Epidermal melanocyte (primary cell): ENCODE results near the gene WRAP73.

Experiments used
- DNase-seq: peaks from one replicate; pipeline ENCODE4 v3.0.0; 2011; ENCODE audit warnings: low spot score; ENCODE audit not compliant: insufficient read length

Gene WRAP73

DNA sequence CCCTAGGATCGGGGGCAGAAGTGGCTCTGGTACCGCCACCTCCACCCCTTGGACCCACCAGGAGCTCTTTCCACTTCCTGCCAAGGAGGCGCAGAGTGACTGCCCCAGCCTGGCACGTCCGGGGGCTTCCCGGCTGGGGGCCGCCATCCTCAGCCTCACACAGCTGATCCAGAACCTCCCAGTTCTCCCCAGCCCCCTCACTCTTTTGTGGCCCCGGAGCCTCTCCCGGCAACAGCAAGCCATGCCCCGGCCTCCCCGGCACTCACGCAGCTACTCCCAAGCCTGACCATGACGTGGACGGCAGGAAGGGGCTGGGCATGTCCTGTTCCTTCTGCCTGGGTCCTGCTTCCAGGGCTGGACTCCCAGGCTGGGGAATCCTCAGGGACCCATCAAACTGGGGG lies 19.5 kb upstream of the WRAP73 start:
- DNase-seq = no peak

DNA sequence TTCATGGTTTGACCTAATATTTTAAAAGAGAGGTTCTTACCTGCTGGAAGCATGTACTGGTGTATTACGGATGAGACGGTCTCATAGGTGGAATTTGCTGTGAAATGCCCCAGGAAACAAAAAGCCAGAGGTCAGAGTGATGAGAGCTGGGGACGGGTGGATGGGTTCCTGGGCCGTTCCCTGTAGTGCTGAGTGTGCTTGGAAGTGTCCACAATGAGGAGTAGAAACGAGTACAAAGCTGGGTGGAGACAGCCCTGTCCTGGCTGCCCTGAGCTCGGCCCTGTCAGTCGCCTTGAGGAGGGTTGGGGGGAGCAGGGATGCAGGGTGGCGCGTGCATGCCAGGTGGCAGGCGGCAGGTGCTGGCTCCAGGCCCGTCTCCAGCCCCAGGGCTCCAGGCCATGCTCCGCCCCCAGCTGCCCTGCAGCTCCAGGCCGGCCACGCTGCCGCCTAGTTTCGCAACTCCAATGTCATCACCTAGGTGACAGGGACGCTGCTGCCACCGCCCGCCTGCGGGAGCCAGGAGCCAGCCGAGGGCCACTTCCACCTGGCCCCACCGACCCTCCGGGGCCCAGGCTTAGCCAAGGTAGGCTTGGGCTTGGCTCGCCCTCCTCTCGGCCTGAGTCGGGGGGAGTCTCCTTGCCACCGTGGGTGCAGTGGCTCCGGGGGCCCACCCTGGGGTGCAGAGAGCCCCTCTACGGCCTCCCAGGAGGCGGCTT lies 18.8 kb upstream of the WRAP73 start:
- DNase-seq = no peak

DNA sequence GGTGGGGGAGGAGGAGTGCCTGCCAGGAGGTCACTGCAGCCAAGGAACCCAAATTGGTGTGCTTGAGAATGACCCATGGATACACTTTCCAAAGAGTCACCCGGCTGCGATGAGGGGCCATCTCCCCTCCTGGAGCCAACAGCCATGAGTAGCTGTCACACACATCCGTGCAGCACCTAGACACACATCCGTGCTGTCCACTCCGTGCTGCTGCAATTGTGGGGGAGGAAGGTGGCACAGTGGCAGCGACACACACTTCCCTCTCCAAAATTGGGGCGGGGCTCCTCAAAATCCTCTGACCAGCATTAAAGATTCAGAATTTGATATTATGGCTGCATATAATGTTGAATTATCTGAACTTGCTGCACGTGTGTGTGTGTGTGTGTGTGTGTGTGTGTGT lies 18.2 kb upstream of the WRAP73 start:
- DNase-seq = no peak

DNA sequence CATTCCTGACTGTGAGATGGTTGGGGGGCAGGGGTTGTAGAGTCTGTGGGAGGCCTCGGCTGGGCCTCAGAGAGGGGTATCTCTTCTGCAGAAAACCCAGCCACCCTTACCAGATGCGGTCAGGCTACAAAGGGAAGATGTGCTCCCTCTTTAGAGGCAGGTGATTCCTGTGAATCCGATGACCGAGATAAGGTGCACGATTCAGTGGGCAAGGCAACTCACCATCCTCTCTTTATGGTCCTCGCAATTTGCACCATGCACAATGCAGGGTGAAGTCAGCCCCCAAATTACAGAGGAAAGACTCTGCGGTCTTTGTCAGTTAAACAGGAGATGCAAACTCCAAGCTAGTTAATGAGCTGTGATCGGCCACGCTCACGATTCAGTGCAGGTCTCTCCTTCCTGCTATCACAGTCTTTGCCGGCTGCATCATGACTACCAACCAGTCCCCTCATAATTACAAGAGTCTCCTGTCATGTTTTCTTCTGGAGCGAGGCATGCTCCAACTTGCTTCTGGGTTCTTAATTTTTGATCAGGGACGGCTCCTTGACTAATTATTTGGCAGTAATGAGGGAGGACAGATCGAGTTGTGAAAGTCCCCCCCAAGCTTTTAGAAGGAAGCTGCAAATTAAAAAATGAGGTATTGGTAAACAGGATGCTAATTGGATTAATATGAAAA lies 14.9 kb upstream of the WRAP73 start:
- no peak for DNase-seq

DNA sequence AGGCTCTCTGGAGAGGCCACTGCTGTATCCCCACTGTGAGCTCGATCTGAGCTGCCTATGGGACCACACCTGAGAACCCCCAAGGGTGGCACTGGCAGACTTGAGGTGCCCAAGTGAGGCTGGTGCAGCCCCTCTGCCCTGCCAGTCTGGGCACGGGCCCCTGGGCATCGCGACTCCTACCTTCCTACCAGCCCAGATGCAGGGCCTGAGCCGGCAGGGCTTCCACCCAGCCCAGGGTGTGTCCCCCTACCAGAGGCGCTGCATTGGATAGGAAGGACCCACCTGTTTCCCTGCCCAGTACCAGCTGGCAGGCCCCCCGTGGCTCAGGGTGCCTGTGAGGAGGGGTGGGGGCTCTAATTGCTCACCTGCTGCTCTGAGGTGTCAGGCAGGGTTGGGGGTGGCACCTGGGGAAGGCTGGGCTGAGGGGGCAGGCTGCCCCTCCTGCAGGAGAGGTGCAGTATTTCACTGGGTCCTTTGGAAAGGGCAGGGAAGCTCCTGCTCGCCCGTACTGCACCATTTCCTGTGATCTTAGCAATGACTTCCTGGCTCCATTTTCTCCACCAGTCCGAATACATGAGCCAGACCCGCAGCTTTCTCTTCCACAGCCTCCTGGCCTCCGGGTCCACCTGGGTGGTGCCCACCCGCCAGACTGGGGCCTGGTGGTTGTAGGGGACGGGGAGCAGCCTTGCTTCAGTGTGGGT lies 14.2 kb upstream of the WRAP73 start:
- DNase-seq = no peak

DNA sequence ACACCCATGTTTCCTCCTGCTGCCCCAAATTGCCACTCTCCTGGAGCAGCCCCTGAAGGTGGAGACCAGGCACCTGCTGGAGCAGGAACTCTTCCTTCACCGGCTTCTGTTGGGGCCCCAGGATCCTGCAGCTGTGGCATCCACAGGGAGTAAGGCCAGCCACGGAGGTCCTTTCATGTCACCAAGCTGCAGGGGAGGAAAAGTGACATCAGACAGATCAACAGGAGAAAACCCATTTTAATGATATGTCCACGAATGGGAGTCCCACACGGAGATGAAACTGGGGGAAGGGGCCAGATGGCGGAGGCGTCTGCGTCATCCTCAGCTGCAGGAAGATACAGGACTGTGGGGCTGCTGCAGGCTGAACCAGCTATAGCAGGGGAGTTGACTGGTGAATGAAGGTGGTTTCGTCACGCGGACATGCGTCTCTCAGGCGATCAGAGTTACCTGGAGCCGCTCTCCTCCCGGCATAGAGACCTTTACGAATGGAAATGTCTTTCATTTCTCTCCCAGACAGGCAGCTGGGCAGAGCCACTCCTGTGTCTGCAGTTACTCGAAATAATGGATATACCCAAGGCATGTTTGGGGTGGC lies 12.3 kb upstream of the WRAP73 start:
- DNase-seq = no peak

DNA sequence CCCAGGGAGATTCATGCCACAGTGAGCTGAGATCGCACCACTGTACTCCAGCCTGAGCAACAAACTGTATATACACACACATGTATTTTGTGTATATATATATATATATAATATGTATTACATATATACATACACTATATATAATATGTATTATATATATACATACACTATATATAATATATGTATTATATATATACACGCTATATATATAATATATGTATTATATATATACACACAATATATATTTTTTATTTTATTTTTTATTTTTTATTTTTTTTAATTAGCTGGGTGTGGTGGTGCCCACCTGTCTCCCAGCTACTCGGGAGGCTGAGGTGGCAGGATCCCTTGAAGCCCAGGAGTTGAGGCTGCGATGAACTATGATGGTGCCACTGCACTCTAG lies 11.7 kb upstream of the WRAP73 start:
- no peak for DNase-seq

DNA sequence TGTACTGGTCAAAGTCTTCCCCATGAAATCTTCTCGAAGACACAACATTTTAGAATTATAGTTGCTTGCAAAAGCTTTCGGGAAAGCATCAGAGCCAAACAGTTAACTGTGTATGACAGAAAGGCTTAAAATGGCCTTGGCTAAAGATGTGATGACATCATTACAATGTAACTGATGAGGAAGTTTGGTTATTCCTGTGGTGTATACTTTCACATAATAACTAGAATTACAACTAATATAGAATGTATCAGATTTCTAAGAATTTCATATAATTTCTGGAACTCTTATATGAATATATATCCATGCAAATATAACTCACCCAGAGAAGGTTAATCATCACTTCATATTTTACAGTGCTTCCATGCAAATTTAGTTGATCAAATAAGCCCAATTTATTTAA lies 10.8 kb upstream of the WRAP73 start:
- no peak for DNase-seq

DNA sequence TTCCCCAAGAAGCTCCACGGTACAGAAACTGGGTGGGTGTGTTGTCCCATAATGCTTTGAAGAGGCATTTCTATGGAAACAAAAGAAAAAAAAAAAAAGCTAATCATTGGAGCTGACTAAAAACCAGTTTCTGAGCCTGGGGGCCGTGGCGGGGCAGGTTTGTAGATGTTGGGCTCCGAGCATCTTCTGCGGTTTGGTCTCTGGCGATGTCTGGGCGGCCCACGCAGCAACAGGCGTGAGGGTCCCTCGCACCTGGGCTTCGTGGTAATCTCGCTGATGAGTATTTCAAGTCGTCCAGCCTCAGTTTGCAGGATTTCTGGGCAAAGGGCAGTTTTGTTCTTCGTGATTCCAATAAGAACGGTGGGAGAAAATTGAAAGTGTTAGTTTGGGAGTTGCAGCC lies 9.2 kb upstream of the WRAP73 start:
- DNase-seq = no peak

DNA sequence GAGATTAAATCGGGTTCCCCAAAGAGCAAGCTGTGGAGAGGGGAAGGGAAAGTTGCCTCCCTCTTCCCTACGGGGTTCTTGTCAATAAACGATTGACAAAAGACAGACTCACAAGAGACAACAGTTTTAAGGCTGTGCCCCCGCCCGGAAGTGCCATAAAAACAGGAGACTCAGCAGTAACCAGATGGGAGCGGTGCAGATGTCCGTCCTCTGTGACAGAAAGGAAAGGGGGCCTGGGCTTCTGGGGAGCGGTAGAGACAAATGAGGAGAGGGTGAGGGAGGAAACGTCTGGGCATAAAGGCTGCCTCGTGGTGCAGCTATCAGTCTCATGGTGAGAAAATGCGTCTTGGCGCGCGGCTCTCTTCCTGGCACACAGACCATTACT lies 8.3 kb upstream of the WRAP73 start:
- no peak for DNase-seq

DNA sequence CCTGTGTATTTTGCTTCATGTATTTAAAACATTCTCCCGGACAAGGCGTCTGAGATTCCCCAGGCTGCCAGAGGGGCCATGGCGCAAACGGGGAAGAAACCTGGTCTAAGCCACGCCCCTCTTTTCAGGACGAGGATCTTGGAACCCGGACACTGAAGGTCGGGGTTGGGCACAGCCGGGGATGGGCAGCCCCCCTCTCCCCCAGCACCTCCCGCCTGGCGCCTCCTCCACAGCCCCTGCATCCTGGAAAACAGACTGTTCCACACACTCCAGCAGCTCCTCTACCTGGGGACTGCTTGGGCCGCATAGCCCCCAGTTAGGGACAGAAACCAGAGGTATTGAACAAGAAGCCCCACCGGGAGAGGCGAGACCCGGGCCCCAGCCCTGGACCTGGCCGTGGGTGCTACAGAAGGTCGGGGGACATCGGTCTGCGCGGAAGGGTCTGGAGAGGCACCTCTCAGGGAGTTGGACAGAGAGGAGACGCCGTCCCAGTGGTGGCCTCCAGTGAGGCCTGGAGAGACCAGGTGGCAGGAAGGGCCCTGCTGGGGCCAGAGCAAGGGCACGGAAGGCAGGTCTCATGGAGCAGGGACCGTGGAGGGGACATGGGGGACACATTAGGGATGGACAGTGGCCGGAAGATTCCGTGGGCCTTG lies 7.8 kb upstream of the WRAP73 start:
- no peak for DNase-seq

DNA sequence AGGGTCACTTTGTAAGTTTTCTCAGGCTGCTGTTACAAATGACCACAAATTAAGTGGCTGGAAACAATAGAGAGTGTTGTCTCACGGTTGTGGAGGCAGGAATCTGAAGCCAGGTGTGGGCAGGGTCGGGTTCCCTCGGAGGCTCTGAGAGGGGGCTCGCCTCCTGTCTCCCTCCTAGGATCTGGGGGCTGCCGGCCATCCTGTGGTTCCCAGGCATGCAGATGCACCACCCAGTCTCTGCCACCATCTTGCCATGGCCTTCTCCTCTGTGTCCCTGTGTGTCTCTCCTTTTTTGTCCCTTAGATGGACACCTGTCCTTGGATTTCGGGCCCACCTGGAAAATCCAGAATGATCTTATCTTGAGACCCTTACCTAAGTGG lies 7.2 kb upstream of the WRAP73 start:
- DNase-seq = no peak

DNA sequence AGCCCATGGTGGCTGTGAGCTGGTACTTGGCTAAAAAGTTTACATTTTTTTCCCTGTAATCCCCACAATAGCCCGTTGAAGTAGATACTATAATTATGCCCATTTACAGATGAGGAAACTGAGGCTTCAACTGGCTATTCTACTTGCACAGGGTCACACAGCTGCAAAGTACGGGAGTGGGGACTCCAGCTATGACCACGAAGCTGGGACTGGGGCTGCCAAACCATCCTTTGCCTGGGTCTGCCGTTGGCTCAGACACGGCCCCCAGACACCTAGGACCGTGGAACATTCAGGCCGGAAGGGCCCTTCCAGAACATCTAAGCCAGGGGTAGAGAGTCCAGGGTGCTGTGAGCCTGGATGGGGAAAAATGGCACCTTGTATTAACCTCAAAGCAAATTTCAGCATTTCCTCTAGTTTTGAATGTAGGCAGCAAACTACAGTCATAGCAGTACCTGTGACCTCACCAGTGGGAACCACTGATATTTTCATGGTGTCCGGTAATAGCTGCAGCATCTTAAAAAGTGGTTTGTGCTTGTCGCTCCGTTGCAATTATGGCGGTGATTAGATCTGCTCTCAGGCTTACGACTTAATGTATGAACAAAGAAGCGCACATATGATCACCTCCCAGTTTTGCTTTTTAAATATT lies 6.7 kb upstream of the WRAP73 start:
- no peak for DNase-seq

DNA sequence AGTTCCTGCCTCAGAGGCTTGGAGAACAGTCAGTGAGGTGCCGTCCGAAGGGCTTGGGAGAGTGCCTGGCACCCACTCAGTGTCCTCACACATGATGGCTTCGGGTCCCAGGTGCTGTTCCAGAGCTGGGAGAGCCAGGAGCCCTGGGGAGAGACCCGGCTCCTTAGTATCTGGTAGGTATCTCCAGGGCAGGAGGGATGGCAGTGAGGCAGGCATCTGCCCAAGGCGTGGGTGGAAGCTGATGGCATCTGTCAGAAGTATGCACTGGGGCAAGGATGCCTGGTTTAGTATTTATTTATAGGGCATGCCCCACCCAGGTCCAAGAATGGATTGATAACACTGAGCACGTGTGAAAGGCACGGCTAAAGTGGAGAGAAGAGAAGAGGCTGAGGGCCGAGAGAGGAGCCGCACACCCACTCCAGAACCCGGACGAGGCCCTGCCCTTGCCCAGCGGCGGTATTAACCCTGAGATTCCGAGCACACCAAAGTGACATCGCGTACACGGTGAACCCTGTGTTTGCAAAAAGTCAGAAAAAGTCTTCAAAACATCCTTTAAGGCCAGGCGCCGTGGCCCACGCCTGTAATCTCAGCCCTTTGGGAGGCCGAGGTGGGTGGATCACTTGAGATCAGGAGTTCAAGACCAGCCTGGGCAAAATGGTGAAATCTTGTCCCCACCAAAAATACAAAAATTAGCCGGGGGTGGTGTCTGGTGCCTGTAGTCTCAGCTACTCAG lies 4.8 kb upstream of the WRAP73 start:
- DNase-seq = no peak

DNA sequence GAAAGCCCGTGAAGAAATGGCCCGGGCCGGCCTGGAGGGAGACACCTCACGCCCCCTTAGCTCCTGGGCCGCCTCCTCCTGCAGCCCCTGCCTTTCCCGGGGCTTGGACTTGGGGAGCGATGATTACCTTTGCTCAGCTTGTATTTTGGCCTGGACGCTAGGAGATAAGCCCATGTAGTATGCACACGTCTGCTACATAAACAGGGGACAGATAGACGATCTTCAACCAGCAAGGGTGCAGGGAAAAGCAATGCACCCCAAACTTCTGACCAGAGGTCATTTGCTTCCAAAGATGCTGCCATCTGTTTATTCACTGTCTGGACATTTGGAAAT lies 3.3 kb upstream of the WRAP73 start:
- no peak for DNase-seq

DNA sequence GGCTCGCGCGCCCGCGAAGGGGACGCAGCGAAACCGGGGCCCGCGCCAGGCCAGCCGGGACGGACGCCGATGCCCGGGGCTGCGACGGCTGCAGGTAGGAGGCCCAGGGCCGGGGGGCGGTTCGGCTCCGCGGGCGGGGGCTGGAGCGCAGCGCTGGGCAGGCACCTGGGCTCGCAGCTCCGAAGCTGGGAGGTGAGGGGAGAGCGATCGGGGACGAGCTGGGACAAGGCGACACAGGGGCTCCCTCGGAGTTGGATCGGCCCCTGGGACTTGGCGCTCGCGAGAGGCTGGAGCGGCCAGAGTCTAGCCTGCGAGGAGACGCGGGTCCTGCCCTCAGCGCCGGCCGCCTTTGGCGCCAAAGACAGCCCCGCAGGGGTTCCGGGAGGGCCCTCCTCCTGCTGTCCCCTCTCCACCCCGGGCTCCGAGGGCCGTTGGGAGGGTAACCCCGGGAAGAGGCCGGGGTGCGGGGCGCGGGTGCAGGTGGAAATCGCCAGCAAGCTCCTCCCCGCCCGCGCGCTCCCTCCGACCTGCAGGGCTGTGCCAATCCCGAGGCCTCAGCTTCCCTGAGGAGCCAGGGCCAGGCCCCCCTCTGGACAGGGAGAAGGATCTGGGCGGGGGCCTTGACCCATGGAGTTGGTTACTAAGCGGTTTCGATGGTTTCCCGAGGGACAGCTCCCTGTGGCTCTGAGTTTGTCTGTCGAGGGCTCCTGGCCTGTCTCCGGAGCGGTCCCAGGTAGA lies 2.8 kb upstream of the WRAP73 start:
- DNase-seq = no peak

DNA sequence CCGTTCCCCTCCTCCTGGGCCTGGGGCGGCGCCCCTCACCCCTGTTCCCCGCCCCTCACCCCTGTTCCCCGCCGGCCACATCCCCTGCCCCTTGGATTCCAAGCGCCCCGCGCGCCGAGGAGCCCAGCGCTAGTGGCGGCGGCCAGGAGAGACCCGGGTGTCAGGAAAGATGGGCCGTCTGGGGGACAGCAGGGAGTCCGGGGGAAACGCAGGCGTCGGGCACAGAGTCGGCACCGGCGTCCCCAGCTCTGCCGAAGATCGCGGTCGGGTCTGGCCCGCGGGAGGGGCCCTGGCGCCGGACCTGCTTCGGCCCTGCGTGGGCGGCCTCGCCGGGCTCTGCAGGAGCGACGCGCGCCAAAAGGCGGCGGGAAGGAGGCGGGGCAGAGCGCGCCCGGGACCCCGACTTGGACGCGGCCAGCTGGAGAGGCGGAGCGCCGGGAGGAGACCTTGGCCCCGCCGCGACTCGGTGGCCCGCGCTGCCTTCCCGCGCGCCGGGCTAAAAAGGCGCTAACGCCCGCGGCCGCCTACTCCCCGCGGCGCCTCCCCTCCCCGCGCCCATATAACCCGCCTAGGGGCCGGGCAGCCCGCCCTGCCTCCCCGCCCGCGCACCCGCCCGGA lies 2.1 kb upstream of the WRAP73 start, which contains the start of gene TP73:
Gene TP73, plus strand, starts transcription at position 587 of the 618 bp plus-strand sequence. CDS start 29,850 bp downstream, outside the sequence.
- DNase-seq = no peak

DNA sequence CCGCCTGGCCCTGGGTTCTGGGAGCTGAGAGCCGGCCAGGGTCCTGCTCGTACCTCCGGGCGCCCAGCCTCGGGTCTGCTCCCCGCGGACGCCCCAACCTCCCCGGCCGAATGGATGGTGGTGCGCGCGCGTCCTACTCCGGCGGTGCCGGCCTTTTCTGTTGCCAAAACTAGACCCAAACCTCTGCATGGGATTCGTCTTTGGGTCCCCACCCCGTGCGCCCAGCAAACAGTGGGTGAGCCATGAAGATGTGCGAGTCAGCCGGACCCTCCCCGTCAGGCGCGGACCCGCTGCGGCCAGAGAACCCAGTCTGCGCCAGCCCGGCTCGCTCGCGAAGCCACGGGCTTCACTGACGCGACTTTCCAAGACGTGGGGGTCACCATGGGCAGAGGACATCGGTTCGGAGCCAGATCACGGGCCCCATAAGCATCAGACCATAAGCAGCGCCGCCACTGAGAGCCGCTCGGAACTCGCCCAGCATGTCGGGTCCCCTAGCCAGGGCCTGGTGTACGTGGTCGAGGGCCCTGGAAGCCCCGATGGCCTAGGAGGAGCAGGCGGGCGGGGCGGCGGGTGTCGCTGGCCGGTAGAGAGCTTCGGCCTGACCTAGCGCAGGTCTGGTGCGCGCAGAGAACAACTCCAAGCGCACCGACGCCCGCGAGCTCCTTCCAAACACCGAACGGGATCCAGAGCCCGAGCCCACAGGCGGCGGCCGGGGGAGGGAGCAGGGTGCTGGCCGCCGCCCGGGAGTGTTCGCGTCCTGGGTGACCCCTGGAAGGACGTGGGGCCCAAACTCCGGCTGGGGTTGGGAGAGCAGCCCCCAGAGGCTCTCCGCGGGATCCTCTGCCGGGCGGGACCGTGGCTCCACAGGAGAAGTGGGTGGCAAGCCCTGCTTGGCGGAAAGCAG lies 1.4 kb upstream of the WRAP73 start:
- DNase-seq = no peak
